Bronchial epithelial cell (primary cell): ENCODE measurements around the gene SF3A2. TPM values are rescaled to one million over a fixed set of nuclear protein-coding genes. Genes with fewer than 3 reads are reported as not detected.

ENCODE experiments used
- DNase-seq: peaks from one replicate; pipeline ENCODE4 v3.0.0-alpha.2; 2010; ENCODE audit warnings: low read depth
- FAIRE-seq: peaks from 2 replicates; lab custom pipeline; 2011; peaks lifted over from hg19 to GRCh38; lab: Jason Lieb, UNC
- H3K27me3 ChIP-seq: 2 replicates; pipeline ENCODE4 v1.5.1; 2011; ENCODE audit warnings: low read length; ENCODE audit not compliant: control insufficient read depth, insufficient read depth
- H3K36me3 ChIP-seq: 2 replicates; pipeline ENCODE4 v1.5.1; 2011; ENCODE audit warnings: low read length; ENCODE audit not compliant: control insufficient read depth, insufficient read depth
- H3K4me3 ChIP-seq: 2 replicates; pipeline ENCODE4 v1.5.1; 2011; ENCODE audit warnings: mild to moderate bottlenecking, low read depth, low read length, control low read depth
- total RNA-seq: library from RNA; depleted of rRNA; stranded (reverse); fragments of >200 nt; gene quantifications from 2 replicates; pipeline ENCODE4 v1.2.1, GENCODE V29; 2014
- TF ChIP-seq, protein P1 (sequence below): IDR thresholded peaks from 2 replicates; pipeline ENCODE4 v1.5.1; 2011; ENCODE audit warnings: mild to moderate bottlenecking, moderate library complexity, low read length, control low read depth, inconsistent platforms; ENCODE audit not compliant: insufficient read depth, severe bottlenecking

SF3A2 gene
- total RNA-seq, 1 donor from 2014 or later: 24.2 TPM

DNA sequence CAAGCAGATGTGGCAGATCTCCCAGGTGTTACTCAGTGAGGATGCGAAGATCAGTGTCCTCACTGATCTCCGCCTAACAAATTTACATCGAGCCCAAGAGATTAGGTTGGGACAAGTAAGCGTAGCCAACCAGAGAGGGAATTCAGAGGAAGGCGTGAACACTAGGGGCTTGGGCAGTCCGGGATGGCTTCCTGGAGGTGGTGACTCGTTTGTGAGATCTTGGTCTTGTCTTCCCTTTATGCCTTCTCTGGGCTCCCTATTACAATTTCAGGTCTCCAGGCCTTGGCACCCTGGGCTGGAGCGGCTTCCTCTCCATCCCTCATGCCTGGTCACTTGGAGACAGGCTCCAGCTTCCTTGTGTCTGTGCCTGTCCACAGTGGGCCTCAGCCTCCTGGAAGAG, 6.2 kb downstream of the SF3A2 start:
- H3K4me3 ChIP-seq: no peak overlapping the region
- FAIRE-seq (no peak), DNase-seq (no peak)
- no peaks in the 10 kb centered on the region for H3K27me3 ChIP-seq
- TF ChIP-seq, protein P1, sequence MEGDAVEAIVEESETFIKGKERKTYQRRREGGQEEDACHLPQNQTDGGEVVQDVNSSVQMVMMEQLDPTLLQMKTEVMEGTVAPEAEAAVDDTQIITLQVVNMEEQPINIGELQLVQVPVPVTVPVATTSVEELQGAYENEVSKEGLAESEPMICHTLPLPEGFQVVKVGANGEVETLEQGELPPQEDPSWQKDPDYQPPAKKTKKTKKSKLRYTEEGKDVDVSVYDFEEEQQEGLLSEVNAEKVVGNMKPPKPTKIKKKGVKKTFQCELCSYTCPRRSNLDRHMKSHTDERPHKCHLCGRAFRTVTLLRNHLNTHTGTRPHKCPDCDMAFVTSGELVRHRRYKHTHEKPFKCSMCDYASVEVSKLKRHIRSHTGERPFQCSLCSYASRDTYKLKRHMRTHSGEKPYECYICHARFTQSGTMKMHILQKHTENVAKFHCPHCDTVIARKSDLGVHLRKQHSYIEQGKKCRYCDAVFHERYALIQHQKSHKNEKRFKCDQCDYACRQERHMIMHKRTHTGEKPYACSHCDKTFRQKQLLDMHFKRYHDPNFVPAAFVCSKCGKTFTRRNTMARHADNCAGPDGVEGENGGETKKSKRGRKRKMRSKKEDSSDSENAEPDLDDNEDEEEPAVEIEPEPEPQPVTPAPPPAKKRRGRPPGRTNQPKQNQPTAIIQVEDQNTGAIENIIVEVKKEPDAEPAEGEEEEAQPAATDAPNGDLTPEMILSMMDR: no peak
- H3K36me3 ChIP-seq: peaks cover 42% of the 10 kb centered on the region

DNA sequence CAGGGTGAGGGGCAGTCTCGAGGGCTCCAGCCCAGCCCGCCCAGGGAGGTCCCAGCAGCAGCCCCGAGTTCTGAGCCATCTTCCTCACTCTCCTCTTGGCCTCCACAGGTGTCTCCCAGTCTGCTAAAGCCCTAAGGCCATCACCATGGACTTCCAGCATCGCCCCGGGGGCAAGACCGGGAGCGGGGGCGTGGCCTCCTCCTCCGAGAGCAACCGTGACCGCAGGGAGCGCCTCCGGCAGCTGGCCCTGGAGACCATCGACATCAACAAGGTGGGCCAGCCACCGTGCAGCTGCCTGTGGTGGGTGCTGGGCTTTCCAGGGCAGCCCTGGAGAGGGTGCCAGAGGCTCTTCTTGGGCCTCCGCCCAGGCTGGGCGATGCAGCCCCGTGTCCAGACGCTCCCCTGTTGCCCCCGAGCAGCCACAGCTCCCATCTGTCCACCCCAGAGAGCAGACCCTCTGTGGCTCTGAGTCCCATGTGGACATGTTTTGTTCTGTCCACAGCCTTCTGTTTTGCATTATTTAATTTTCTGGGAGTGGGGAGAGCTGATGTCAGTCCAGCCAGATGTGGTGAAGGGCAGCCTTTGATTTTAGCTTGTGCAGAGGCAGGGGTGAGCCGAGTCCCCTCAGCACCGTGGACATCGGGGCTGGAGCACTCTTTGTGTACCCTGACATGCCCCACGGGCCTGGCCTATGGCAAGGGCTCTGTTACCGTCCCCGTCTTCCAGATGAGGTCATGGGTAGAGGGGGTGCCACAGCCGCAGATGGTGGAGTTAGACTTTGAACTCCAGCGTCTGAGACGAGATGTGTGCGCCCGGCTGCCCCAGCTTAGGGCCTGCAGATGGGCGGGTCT, 6.9 kb downstream of the SF3A2 start:
- TF ChIP-seq, protein P1: no peak
- no peak overlapping the region for H3K4me3 ChIP-seq
- peaks cover 42% of the 10 kb centered on the region for H3K36me3 ChIP-seq
- DNase-seq: no peak
- H3K27me3 ChIP-seq: no peaks in the 10 kb centered on the region
- no peak for FAIRE-seq

DNA sequence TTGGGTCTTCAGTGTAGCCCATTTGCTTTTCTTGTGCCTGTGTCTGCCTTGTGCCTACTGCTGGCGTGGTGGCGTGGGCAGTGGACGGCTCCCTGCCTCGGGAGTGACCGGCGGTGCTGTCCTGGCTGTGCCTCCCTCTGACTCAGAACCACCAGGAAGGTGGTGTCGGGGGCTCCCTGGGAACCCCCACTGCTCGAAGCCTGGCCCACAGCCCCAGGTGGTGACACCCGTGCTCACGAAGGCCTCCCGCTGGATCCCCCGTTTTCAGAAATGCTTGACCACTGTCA, 7.4 kb downstream of the SF3A2 start:
- no peaks in the 10 kb centered on the region for H3K27me3 ChIP-seq
- no peak overlapping the region for H3K4me3 ChIP-seq
- TF ChIP-seq, protein P1: no peak
- DNase-seq: no peak
- FAIRE-seq: no peak
- H3K36me3 ChIP-seq: peaks cover 42% of the 10 kb centered on the region

DNA sequence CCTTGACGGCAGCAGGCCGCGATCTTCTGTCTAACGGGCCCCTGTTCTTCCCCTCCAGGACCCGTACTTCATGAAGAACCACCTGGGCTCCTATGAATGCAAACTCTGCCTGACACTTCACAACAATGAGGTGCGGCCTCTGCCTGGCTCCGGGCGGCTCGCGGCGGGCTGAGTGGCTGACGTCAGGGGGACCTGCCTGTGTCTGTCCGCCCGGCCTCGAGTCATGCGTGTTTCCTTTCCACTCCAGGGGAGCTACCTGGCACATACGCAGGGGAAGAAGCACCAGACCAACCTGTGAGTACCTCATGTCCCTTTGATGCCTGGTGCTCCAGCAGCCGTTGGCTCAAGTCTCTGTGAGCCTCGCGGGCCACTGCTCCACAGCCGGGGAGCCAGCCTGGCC, 7.9 kb downstream of the SF3A2 start:
- H3K36me3 ChIP-seq: peaks cover 42% of the 10 kb centered on the region
- no peaks in the 10 kb centered on the region for H3K27me3 ChIP-seq
- TF ChIP-seq, protein P1: no peak
- DNase-seq (no peak), FAIRE-seq (no peak)
- H3K4me3 ChIP-seq: no peak overlapping the region

DNA sequence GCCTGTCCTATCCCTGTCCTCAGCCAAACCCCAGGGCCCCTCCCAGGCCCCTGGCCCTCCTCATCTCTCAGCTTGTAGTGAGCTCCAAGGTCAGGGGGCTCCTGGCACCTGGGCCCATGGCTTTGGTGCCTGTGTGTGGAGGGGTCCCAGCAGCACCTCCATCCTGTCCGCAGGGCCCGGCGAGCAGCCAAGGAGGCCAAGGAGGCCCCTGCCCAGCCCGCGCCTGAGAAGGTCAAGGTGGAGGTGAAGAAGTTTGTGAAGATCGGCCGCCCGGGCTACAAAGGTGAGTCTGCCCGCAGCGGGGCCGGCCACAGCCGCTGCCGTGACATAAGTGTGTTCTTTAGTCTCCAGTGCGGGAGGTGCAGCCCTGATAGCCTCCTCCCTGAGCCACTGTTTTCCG, 8.6 kb downstream of the SF3A2 start:
- Histone ChIP-seq H3K36me3 (peaks cover 42% of the 10 kb centered on the region), H3K4me3 (no peak overlapping the region), H3K27me3 (peaks cover 6% of the 10 kb centered on the region)
- TF ChIP-seq, protein P1: no peak
- FAIRE-seq (no peak), DNase-seq (no peak)
